Upper lobe of right lung (tissue), 1 donor: ENCODE measurements around the gene SACM1L. TPM values are rescaled to one million over a fixed set of nuclear protein-coding genes. Genes with fewer than 3 reads are reported as not detected.

Source experiments
- ATAC-seq: fragments of 200-7000 bp; cut with Tn5 transposase; one replicate; pipeline ENCODE4 v1.9.1; 2020; ENCODE audit warnings: mild to moderate bottlenecking, moderate library complexity
- DNase-seq: peaks from one replicate; pipeline ENCODE4 v3.0.0-alpha.2; 2020
- H3K27ac ChIP-seq: fragments of 200-600 bp; one replicate; pipeline ENCODE4 v1.8.0; 2022
- H3K27me3 ChIP-seq: fragments of 200-600 bp; one replicate; pipeline ENCODE4 v1.8.0; 2022; ENCODE audit warnings: mild to moderate bottlenecking
- H3K36me3 ChIP-seq: fragments of 200-600 bp; one replicate; pipeline ENCODE4 v1.8.0; 2022
- H3K4me1 ChIP-seq: fragments of 200-600 bp; one replicate; pipeline ENCODE4 v1.8.0; 2022
- H3K4me3 ChIP-seq: fragments of 200-600 bp; one replicate; pipeline ENCODE4 v1.8.0; 2022; ENCODE audit warnings: mild to moderate bottlenecking
- H3K9me3 ChIP-seq: fragments of 200-600 bp; one replicate; pipeline ENCODE4 v1.8.0; 2022
- intact Hi-C: fragments of 100-400 bp; cut with DNase I; formaldehyde crosslinking; loops from one replicate; pipeline ENCODE4 v1.11.0; 2022
- total RNA-seq: library from RNA; stranded (reverse); fragmentation: NEBNext Ultra II Directional; extraction: Animal tissue kit (Norgen Biotek cat#: 25700); gene quantifications from one replicate; pipeline ENCODE4 v1.2.1, GENCODE V29; 2021
- TF ChIP-seq, protein P1 (sequence below): fragments of 200-600 bp; IDR thresholded peaks from one replicate; pipeline ENCODE4 v1.8.0; 2022; ENCODE audit warnings: antibody characterized with exemption
- donor health status: DM: no; HTN: yes; CAD: no; lungs with severe emphysema.

The SACM1L gene
- total RNA-seq, 1 donor from 2014 or later, result 77.1 TPM

DNA sequence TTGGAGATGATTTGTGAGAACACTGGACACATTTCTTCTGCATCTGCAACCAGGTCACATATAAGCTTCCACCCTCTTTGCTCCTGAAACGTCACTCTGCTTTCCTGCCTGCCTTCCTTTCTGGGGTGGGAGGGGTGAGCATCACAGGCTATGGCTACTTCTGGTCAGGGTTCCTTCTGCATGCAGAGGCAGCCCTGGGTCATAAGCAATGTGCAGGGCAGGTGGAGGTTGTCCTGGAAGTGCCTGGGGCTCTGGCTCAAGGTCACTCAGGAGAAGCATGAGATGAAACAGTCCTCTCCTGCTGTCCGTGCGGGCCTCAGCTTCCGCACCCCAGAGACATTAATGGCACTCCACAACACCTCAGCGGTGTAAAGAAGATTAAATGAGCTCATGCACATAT, 92.1 kb downstream of the SACM1L start:
- H3K9me3 ChIP-seq, result no peaks in the 10 kb centered on the region
- no peak for ATAC-seq
- TF ChIP-seq, protein P1, sequence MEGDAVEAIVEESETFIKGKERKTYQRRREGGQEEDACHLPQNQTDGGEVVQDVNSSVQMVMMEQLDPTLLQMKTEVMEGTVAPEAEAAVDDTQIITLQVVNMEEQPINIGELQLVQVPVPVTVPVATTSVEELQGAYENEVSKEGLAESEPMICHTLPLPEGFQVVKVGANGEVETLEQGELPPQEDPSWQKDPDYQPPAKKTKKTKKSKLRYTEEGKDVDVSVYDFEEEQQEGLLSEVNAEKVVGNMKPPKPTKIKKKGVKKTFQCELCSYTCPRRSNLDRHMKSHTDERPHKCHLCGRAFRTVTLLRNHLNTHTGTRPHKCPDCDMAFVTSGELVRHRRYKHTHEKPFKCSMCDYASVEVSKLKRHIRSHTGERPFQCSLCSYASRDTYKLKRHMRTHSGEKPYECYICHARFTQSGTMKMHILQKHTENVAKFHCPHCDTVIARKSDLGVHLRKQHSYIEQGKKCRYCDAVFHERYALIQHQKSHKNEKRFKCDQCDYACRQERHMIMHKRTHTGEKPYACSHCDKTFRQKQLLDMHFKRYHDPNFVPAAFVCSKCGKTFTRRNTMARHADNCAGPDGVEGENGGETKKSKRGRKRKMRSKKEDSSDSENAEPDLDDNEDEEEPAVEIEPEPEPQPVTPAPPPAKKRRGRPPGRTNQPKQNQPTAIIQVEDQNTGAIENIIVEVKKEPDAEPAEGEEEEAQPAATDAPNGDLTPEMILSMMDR, result no peak
- DNase-seq, result no peak
- no peak overlapping the region for H3K27ac ChIP-seq
- H3K4me1 ChIP-seq, result no peaks in the 10 kb centered on the region
- H3K27me3 ChIP-seq, result no peaks in the 10 kb centered on the region
- intact Hi-C loops, result no loop called here
- H3K4me3 ChIP-seq, result no peak overlapping the region
- H3K36me3 ChIP-seq, result no peaks in the 10 kb centered on the region

- no peaks in the 10 kb centered on the region for H3K9me3 ChIP-seq
- H3K36me3 ChIP-seq, result no peaks in the 10 kb centered on the region
- DNase-seq (no peak), ATAC-seq (peak; percentile 7)
- no peak overlapping the region for H3K4me3 ChIP-seq
- H3K4me1 ChIP-seq, result no peaks in the 10 kb centered on the region
- no peak overlapping the region for H3K27ac ChIP-seq
- TF ChIP-seq, protein P1, result no peak
- intact Hi-C loops, result no loop called here
- no peaks in the 10 kb centered on the region for H3K27me3 ChIP-seq
Observed at GRCh38 chr3:45781841-45782240, 92.6 kb downstream of the SACM1L start.

GRCh38 chr3:45782381-45782780, 93.2 kb downstream of the SACM1L start:
- ATAC-seq (no peak), DNase-seq (no peak)
- Histone ChIP-seq H3K27me3 (no peaks in the 10 kb centered on the region), H3K9me3 (no peaks in the 10 kb centered on the region), H3K36me3 (no peaks in the 10 kb centered on the region), H3K27ac (no peak overlapping the region), H3K4me1 (no peaks in the 10 kb centered on the region), H3K4me3 (no peak overlapping the region)
- TF ChIP-seq, protein P1, result no peak
- intact Hi-C loops, result no loop called here

- no peak for ATAC-seq
- no peaks in the 10 kb centered on the region for H3K4me1 ChIP-seq
- no peaks in the 10 kb centered on the region for H3K36me3 ChIP-seq
- H3K9me3 ChIP-seq, result no peaks in the 10 kb centered on the region
- H3K27me3 ChIP-seq, result no peaks in the 10 kb centered on the region
- no peak for DNase-seq
- intact Hi-C loops, result no loop called here
- H3K27ac ChIP-seq, result no peak overlapping the region
- H3K4me3 ChIP-seq, result no peak overlapping the region
- TF ChIP-seq, protein P1, result no peak
Observed at GRCh38 chr3:45783667-45784066, 94.5 kb downstream of the SACM1L start.

DNA sequence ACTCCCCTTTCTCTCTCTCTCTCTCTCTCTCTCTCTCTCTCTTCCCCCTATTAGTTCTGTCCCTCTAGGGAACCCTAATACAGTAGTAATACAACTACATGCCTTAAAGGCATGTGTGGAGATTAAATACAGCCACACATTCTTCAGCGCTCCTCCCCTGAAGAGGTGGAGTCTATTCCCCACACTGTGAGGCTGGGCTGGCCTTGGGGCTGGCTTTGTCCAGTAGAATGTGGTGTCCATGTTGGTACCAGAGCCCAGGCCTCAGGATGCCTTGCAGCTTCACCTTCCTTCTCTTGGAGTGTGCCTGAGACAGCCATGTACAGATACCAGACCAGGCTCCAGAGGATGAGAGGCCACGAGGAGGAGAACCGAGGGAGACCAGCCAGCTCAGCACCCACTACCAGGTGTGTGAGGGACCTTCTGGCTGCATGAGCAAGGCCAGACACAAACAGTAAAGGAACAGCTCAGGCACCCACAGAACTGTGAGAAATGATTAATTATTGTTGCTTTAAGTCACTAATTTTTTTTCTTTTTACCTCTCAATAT, 96.5 kb downstream of the SACM1L start:
- Histone ChIP-seq H3K27me3 (no peaks in the 10 kb centered on the region), H3K27ac (no peak overlapping the region), H3K9me3 (peaks cover 7% of the 10 kb centered on the region), H3K36me3 (no peaks in the 10 kb centered on the region), H3K4me1 (no peaks in the 10 kb centered on the region), H3K4me3 (no peak overlapping the region)
- DNase-seq (no peak), ATAC-seq (peak; percentile 30)
- intact Hi-C loops, result no loop called here
- TF ChIP-seq, protein P1, result no peak
